Activated CD8-positive, alpha-beta memory T cell treated with anti-CD3 and anti-CD28 coated beads for 1 hour (primary cell): ENCODE results near the gene TEAD4.

ENCODE experiments used
- DNase-seq, 2 donors: peaks; one replicate each; pipeline ENCODE4 v3.0.0-alpha.2; 2020; ENCODE audit warnings: low read depth in 1 of 2; ENCODE audit errors: extremely low read depth in 1 of 2

TEAD4 gene

DNA sequence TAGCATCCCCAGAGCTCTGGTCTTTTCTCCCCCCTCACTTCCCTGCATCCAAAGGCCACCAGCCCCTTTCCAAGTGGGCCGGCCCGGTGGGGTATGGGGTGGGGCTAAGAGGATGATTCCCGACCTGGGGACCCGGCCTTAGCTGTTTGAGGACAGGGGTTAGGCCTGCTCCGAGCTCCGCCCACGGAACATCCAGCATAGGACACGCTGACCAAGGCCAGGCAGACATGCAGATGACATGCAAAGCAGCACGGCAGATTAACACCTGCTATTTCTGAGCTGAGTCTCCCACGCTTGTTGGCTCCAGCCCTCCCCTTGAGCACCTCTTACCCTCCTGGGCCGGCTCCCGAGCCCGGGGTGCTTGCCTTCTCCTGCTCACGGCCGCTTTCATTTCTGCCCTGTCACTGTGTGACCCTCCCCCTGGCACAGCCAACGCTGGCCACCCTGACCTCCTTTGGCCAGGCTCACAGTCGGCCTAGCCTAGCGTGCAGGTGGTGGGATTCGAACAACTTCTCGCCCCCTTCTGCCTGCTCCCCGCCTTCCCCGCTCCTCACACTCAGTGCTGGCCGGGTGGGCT, 40.2 kb downstream of the TEAD4 start:
- DNase-seq, result no peak

DNA sequence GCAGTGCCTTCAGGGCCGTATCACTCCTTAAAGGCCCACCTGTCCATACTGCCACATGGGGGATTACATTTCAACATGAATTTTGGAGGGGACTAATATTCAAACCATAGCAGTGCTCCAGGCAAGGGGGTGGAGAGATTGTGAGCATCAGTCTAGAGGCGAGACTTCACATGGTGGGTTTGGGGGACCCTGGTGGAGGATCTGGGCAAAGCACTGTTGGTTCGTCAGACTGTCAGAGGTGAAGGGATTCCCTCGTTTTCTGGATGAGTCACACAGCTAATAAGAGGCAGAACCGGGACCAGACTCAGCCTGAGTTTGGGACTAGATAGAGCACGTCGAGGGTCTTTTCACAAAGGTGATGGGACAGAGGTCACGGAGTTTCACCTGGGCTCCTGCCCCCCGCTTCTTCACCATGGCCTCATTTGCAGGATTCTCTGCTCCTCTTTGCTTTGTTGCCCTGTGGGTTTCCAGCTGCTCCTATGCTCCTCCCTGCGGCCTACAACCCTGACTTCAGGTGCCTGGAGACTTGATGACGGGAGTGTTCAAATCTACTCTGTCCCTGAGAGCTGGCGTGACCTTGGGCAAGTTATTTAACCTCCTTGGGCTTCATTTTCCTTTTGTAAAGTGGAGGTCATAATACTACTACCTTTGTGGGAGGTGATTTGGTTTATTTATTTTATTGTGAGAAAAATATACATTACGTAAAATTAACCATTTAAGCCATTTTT, 41.5 kb downstream of the TEAD4 start:
- DNase-seq, result no peak

DNA sequence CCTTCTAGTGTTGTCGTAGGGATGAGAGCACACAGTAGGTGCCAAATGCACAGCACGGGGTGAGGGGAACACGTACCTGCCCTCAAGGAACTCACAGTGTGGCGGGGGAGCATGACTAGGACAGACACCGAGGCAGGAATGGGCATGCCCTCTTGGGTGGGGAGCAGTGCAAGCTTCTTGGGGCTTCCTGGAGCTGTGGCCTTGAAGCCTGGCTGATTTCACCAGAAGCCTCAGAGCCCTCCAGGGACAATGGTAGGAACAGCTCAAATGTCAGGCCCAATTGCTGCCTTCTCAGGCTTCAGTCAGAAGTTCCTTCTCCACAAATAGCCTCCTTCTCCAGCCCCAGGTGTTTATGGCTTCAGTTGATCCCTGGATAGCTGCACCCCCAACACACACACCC, 43.4 kb downstream of the TEAD4 start:
- DNase-seq, result no peak

DNA sequence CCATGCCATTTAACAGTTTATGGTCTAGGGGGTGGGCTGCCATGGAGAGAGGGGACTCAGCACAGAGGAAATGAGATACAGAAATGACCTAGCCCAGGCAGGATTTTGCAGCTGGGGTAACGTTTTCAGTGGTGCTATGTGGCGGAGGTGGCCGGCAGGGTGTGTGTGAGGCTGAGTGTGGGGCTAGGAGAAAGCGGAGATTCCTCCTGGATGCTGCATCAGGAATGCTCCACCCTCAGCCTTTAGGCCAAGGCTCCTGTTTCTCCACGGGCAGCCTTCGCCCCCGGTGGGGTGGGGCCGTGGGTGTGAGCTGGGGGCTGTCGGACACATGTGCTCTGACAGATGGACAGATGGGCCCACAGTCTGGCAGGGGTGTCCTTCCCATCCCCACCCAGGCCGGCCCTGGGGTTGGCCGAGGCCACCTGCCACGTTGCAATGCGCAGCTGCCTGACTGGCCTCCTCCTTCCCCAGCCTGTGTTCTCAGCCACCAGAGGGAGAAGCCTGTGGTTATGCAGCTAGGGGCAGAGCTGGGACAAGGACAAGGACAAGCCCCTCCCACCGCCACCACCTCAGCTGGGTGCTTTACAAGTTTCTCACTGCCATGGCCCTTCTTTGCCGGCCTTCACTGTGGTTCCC, 44.3 kb downstream of the TEAD4 start:
- DNase-seq, result no peak

DNA sequence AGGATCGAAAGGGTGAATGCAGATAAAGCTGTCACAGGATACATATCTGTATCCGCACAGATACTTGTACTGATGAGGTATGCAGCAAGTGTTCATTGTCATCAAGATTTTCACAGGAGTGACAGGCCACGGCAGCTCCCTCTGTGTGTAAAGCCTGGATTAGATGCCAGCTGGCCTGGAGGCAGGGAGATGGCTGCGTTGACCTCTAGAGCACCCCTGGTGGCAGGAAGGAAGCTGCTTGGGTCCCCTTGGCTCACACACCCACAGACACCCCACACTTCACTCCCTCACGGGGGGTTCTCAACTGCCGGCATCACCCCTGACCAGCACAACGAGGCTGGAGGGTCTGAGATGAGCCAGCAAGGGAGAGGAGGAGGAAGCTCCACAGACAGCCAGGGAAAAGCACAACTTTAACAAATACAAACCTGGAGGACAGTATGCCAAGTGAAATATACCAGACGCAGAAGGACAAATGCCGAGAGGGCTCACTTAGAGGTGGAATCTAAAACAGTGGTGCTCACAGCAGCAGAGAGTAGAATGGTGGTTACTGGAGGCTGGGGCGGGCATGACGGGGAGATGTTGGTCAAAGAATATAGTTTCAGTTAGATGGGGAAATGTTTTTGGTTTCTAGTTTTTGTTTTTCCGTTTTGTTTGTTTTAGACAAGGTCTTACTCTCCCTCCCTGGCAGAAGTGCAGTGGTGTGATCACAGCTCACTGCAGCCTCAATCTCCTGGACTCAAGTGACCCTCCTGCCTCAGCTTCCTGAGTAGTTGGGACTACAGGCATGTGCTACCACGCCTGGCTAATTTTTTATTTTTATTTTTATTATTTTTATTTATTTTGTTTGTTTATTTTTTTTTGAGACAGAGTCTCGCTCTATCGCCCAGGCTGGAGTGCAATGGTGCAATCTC, 45.7 kb downstream of the TEAD4 start:
- no peak for DNase-seq

DNA sequence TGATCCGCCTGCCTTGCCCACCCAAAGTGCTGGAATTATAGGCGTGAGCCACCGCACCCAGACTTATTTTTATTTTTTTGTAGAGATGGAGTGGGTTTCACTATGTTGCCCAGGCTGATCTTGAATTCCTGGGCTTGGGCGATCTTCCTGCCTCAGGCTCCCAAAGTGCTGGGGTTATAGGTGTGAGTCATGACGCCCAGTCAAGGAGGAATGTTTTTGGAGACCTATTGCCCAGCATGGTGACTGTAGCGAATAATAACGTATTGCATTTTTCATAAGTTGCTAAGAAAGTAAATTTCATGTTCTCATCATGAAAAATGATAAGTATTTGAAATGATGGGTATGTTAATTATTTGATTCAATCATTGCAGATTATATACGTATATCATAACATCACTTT, 46.5 kb downstream of the TEAD4 start:
- DNase-seq, result no peak

DNA sequence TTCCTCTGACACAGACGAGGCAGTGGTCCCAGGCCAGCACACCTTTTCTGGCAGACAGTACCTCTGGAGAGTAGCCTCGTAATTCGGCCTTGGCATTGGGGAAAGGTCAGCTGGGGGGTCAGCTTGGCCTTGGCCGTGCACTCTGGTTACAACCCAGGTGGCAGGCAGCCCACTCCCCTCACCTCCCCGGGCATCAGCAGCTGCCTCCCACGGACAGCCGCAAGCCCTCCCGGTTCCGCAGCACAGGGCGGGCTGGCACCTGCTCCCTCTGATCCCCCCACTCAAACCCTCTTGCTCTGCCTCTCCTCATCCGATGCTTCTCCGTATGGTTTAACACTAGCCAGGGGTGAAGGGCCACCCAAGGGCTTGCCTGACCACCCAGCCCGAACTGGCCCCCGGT, 50.6 kb downstream of the TEAD4 start:
- DNase-seq, result no peak

DNA sequence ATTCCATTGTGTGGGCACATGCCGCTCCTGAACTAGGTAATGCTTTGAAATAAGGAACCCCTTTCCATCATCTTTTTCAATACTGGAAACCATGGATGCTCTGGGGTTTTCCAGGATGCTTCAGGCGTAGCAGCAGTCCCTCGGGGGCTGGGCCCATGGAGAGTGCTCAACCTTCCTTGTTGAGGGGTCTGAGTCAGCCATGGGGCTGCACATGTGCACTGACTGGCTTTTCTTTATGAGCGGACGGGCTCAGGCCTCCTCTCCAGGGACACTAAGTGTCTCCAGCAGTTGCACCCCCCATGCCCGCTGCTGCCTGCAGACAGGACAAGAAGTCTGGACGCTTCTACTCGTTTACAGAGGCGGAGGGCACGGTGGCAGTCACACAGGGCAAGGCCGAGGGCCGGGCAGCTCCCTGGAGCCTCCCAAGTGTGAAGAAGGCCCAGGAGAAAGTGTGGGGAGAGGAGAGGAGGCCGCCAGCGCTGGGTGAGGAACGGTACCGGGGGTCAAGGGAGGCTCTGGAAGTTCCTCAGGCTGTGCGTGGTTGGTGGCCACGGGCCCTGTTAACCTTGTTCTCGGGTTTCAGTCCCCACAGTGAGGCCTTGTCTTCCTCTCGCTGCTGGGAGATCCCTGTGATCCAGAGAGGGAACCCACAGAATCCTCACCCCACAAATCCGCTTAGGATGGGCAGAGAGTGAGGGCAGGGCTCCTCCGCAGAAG, 51.2 kb downstream of the TEAD4 start:
- no peak for DNase-seq

DNA sequence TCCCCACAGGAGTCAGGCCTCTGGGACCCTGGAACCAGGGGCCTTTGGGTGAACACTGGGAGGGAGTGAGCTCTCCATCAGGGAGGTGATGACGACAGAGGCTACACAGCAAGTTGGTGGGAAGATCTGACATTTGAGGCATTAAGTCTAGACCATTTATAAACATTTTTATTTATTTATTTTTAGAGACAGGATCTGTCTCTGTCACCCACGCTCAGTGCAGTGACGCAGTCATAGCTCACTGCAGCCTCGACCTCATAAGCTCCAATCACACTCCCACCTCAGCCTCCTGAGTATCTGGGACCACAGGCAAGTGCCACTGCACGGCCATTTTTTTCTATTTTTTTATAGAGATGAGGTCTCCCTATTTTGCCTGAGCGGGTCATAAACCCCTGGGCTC, 53.6 kb downstream of the TEAD4 start:
- DNase-seq, result no peak

DNA sequence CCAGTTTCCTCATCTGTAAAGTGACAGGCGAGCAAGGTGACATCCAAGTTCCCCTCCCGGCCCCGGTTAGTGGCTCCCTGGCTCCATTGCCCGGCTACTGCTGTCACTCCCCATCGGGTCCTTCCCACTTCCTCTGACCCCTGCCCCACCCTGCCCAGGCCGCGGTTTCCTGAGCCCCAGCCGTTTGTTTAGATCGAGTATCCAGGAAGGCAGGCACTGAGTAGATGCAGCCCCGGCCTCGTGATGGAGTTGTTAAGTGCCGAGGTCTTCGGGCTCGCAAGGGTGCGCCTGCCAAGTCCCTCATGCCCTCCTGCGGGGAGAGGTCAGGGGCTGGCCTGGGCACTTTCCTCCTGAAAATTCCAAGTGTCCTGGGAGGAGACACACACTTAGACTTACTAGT, 55.4 kb downstream of the TEAD4 start:
- DNase-seq, result no peak

DNA sequence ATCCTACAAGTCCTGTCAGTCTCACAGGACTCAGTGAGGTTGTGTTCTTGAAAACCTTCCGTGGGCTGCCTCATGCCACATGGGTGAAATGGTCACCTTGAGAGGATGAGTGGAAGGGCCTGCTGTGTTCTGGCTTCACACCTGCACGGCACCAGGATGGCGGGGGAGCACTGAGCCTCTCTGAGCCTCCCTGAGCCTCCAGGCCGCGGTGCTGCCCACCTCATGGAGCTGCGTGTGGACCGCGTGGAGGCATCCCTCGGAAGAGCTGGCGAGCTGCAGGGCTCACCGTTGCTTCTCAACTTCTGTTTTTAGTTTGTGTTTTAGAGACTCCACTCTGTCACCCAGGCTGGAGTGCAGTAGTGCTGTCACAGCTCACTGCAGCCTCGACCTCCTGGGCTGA, 56.2 kb downstream of the TEAD4 start:
- DNase-seq, result no peak

DNA sequence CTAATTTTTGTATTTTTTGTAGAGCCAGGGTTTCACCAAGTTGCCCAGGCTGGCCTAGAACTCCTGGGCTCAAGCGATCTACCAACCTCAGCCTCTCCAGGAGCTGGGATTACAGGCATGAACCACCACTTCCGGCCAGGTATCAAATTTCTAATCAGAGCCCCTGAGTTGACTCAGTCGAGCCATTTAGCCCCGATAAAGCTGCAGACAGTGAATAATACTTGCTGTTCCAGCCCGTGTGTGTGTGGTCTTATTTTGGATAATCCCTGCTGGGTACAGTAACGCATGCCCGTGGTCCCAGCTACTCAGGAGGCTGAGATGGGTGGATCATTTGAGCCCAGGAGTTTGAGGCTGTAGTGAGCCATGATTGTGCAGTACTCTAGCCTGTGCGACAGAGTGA, 57.0 kb downstream of the TEAD4 start:
- DNase-seq, result no peak

DNA sequence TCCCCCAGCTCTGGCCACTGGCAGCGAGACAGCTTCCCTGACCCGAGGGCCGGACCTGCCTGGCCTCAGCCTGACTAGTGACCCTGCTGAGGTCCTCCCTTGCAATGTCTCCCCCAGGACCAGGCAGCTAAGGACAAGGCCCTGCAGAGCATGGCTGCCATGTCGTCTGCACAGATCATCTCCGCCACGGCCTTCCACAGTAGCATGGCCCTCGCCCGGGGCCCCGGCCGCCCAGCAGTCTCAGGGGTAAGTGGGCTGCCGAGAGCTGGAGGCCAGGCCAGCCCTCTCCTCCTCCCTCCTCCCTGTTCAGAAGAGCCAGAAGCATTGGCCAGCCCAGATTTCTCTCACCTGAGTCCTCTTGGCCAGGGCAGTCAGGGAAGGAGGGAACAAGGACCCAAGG, 58.1 kb downstream of the TEAD4 start:
- DNase-seq, result no peak

DNA sequence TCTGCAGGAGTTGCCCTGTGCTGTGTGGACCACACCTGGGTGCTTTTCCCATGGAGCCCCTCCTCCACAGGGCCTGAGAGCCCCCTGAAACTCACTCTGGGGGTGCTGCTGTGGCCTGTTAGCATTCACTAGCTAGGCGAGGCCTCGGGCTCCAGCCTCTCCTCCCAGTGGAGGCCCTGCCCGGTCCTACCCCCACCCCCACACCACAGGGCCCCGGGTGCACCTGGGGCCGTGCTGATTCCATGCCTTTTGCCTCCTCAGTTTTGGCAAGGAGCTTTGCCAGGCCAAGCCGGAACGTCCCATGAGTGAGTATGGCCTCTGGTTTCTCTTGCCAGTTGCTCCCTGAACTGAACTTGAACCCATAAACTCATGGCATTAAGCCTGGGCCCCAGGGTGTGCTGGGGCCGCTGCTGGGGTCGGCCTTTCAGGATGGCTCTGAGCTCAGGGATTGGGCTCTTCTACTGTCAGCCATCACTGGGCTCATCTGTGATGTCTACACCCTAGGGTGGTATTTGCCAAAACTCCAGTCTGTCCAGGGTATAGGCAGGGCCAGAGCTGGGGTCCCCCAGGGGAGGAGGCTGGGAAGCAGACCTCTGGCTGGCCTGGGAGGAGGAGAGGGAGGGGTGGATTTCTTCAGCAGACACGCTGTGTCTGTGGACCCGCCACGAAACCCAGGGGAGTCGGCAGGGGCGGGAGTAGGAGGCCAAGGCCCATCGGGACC, 59.2 kb downstream of the TEAD4 start:
- no peak for DNase-seq

DNA sequence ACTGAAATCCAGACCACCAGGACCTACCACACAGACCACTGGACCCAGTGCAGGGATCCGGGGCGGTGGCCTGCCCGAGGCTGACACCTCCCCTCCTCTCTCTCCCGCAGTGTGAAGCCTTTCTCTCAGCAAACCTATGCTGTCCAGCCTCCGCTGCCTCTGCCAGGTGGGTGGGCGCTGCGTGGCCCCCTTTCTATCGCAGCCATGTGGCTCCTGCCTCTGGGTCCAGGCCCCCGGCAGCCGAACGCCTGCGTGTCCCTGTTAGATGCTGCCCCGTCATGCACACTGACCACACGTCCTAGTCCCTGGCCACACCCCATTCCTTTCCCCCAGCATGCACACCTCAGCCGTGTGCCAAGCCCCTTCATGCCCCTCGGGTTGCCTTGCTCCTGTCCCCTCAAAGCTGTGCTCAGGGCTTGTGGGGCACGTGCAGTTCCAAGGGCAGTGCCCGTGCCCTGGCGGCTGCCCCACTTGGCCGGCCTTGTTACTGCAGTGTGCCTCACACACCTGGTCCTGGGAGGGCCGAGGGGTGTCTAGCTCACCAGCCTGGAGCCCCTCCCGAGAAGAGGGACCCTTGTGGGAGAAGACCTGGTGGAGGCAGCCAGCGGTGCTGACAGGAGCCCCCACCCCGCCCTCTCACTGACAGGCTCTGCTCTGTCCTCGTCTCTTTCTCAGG, 59.9 kb downstream of the TEAD4 start:
- no peak for DNase-seq

DNA sequence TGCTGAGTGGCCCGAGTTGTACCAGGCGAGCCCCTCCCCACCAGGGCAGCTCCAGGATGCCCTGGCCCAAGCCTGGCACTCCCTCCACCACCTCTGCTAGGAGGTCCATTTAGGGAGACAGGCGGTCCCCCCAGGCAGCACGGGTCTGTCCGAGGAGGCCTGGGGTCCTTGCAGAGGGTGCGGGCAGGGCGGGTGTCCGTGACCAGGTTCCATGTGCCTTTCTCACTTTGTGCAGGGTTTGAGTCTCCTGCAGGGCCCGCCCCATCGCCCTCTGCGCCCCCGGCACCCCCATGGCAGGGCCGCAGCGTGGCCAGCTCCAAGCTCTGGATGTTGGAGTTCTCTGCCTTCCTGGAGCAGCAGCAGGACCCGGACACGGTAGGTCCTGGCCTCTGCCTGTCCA, 61.2 kb downstream of the TEAD4 start:
- no peak for DNase-seq

DNA sequence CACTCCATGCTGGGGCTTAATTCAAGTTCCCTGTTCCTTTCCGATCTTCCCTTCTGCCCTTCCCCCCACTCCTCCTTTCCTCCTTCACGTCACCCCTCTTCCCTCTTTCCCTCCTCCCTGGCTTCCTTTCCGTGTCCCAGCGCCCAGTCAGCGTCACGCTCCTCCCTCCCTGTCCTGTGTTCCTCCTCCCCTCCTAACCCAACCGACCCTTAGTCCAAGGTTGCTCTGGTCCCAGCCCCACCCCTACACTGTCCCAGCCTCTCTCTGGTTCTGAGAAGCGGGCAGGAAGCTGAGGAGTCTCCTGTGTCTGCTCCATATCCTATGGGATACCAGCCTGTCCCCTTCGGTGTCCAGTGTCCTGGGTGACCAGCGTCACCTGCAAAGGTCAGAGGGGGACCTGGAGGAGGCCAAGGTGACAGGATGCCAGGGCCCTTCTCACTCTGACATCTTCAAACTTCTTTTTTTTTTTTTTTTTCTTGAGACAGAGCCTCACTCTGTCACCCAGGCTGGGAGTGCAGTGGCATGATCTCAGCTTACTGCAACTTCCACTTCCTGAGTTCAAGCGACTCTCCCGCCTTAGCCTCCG, 61.7 kb downstream of the TEAD4 start:
- no peak for DNase-seq

DNA sequence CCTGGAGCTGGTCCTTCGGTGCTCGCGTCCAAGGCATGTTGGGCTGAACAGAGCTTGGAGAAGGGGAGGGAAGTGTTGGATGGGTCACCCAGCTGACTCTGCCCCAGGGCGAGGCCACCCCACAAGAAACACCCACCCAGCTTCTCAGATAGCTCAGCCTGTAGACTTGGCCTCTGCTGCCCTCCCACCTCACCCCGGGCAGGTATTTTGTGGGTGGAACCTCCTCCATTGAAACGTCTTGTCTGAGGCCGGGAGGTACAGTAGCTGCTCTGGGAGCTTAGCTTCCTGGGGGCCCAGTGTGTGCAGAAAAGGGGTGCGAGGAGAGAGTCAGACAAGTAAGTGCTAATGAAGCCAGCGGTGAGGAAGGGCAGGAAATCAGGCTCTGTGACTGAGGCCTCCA, 63.2 kb downstream of the TEAD4 start:
- DNase-seq, result no peak

DNA sequence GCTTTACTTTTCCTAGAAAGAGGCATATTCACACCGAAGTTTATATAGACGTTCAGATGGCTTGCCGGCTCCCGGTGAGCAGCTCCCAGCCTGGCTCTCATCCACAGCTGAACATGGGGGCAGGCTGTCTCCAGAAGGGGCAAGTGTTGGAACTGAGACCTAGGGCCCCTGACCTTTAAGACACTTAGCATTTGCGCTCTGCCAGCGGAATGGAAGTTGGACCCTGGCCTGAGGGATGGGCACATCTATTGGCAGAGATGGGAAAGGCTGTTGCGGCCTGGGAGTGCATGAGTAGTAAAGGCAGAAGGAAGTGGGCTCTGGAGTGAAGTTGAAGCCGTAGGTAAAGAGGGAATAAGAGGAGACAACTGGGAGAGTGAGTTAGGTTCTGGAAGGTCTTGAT, 63.8 kb downstream of the TEAD4 start:
- no peak for DNase-seq
